ENCODE results near the gene JUNB.

Gene JUNB

DNA sequence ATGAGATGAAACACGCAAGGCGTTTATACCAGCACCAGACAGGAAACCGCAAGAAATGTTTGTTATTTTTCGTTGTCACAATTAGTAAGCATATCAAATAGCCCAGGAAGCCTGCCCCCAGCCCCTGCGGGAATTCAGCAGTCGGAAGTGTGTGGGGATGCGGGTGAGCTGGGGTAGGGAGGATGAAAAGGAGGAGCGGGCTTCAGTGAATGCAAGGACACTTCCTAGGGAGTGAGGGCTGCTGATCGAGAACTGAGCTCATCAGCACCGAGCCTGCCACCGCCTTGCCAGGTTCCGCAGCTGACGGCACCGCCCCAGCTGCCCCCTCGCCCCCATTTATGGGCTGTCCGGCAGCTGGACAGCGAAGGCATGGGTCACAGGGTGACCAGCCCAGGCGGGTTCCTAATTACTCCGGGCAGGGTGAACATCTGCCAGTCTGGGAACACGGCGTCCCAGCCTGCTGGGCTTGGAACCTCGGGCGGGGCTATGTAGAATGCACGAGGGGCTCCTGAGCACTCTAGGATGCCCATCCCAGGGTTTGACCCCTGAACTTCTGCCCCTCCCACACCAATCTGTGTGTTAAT is 41.3 kb upstream of the JUNB start:
- TF ChIP-seq, protein P1, sequence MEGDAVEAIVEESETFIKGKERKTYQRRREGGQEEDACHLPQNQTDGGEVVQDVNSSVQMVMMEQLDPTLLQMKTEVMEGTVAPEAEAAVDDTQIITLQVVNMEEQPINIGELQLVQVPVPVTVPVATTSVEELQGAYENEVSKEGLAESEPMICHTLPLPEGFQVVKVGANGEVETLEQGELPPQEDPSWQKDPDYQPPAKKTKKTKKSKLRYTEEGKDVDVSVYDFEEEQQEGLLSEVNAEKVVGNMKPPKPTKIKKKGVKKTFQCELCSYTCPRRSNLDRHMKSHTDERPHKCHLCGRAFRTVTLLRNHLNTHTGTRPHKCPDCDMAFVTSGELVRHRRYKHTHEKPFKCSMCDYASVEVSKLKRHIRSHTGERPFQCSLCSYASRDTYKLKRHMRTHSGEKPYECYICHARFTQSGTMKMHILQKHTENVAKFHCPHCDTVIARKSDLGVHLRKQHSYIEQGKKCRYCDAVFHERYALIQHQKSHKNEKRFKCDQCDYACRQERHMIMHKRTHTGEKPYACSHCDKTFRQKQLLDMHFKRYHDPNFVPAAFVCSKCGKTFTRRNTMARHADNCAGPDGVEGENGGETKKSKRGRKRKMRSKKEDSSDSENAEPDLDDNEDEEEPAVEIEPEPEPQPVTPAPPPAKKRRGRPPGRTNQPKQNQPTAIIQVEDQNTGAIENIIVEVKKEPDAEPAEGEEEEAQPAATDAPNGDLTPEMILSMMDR (conservative IDR thresholded peaks at IDR 0.05; ENCODE audit: low read length): no peak
- no peak for TF ChIP-seq EZH2phosphoT487 (IDR thresholded peaks at IDR 0.05; ENCODE audit: borderline replicate concordance)
- Histone ChIP-seq H3K9me3 (ENCODE audit: insufficient read depth, low read depth, low read length) (peaks cover 3% of the 10 kb centered on the region; the same call in 1 of the 2 replicates), H2AFZ (ENCODE audit: low read length) (no peak overlapping the region), H3K4me3 (ENCODE audit: low read length, poor library complexity, severe bottlenecking) (no peak overlapping the region), H3K79me2 (ENCODE audit: insufficient read depth, low read length) (no peaks in the 10 kb centered on the region), H3F3A (ENCODE audit: low read depth) (no peaks in the 10 kb centered on the region), H3K9ac (ENCODE audit: low read depth, low read length, poor library complexity, severe bottlenecking) (no peak overlapping the region), H3K36me3 (ENCODE audit: insufficient read depth, low read length) (peaks cover 6% of the 10 kb centered on the region; the same call in 1 of the 2 replicates), H3K4me2 (ENCODE audit: low read depth, low read length, poor library complexity, severe bottlenecking) (no peak overlapping the region), H3K9me2 (replicated peaks; ENCODE audit: low read depth, low read length) (no peaks in the 10 kb centered on the region), H3K27me3 (ENCODE audit: insufficient read depth, low read length, poor library complexity, severe bottlenecking) (no peaks in the 10 kb centered on the region), H3K4me1 (ENCODE audit: insufficient read depth, low read length, poor library complexity, severe bottlenecking) (no peaks in the 10 kb centered on the region), H4K20me1 (ENCODE audit: insufficient read depth, low read length, poor library complexity, severe bottlenecking) (no peaks in the 10 kb centered on the region)

DNA sequence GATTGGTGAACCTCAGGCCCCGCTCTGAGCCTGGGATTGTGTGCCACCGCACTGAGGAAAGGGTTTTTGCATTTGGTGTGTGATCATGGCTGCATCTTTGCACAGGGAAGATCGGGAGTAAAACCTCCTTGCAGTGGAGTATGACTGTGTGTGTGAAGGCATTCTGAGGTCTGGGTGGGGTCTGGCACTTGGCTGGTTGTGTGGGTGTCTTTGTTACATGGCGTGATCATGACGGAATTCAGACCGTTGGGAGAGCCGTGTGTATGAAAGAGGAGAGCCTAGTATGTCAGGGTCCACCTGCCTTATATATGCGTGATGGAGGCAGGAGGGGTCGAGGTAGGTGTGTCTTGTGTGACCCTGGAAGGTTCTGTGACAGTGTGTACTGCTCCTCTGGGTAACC is 40.4 kb upstream of the JUNB start:
- Histone ChIP-seq H3K9me2 (replicated peaks; ENCODE audit: low read depth, low read length) (no peaks in the 10 kb centered on the region), H2AFZ (ENCODE audit: low read length) (no peak overlapping the region), H4K20me1 (ENCODE audit: insufficient read depth, low read length, poor library complexity, severe bottlenecking) (no peaks in the 10 kb centered on the region), H3K4me2 (ENCODE audit: low read depth, low read length, poor library complexity, severe bottlenecking) (no peak overlapping the region), H3F3A (ENCODE audit: low read depth) (no peaks in the 10 kb centered on the region), H3K9ac (ENCODE audit: low read depth, low read length, poor library complexity, severe bottlenecking) (no peak overlapping the region), H3K79me2 (ENCODE audit: insufficient read depth, low read length) (no peaks in the 10 kb centered on the region), H3K27me3 (ENCODE audit: insufficient read depth, low read length, poor library complexity, severe bottlenecking) (no peaks in the 10 kb centered on the region), H3K4me3 (ENCODE audit: low read length, poor library complexity, severe bottlenecking) (no peak overlapping the region), H3K4me1 (ENCODE audit: insufficient read depth, low read length, poor library complexity, severe bottlenecking) (no peaks in the 10 kb centered on the region), H3K36me3 (ENCODE audit: insufficient read depth, low read length) (peaks cover 6% of the 10 kb centered on the region; the same call in 1 of the 2 replicates), H3K9me3 (ENCODE audit: insufficient read depth, low read depth, low read length) (peaks cover 3% of the 10 kb centered on the region; the same call in 1 of the 2 replicates)
- TF ChIP-seq EZH2phosphoT487 (IDR thresholded peaks at IDR 0.05; ENCODE audit: borderline replicate concordance): no peak
- TF ChIP-seq, protein P1 (conservative IDR thresholded peaks at IDR 0.05; ENCODE audit: low read length): no peak

DNA sequence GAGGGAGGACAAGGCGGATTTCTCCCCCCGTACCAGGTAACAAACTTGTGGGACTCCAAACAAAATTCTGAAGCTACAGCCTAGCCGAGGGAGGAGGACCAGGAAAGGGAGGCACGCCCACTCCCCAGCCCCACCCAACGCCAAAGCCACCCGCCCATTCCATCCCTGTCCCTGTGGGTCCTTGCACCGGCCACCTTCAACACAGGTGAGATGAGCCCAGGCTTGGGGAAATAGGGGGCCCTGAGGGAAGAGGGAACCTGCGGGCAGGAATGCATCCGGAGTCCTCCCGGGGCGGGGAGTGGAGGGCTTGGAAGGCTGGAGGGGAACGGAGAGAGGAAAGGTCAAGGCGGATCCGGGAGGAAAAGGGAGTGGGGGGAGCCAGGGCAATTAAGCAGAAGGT is 39.7 kb upstream of the JUNB start, which contains the start of gene BEST2:
TSS of gene BEST2 (plus strand) at position 157 of the 400 bp plus-strand sequence. CDS start 802 bp downstream, outside the sequence.
- no peaks in the 10 kb centered on the region for H3K4me1 ChIP-seq (ENCODE audit: insufficient read depth, low read length, poor library complexity, severe bottlenecking)
- no peak for TF ChIP-seq EZH2phosphoT487 (IDR thresholded peaks at IDR 0.05; ENCODE audit: borderline replicate concordance)
- TF ChIP-seq, protein P1 (conservative IDR thresholded peaks at IDR 0.05; ENCODE audit: low read length): no peak
- peaks cover 3% of the 10 kb centered on the region; the same call in 1 of the 2 replicates for H3K9me3 ChIP-seq (ENCODE audit: insufficient read depth, low read depth, low read length)
- H3K9me2 ChIP-seq (replicated peaks; ENCODE audit: low read depth, low read length): no peaks in the 10 kb centered on the region
- no peak within 1 kb of the TSS for H3K9ac ChIP-seq (ENCODE audit: low read depth, low read length, poor library complexity, severe bottlenecking)
- no peak within 1 kb of the TSS for H2AFZ ChIP-seq (ENCODE audit: low read length)
- H3F3A ChIP-seq (ENCODE audit: low read depth): no peaks in the 10 kb centered on the region
- H4K20me1 ChIP-seq (ENCODE audit: insufficient read depth, low read length, poor library complexity, severe bottlenecking): no peaks in the 10 kb centered on the region
- H3K27me3 ChIP-seq (ENCODE audit: insufficient read depth, low read length, poor library complexity, severe bottlenecking): no peaks in the 10 kb centered on the region
- no peaks in the 10 kb centered on the region for H3K79me2 ChIP-seq (ENCODE audit: insufficient read depth, low read length)
- no peak within 1 kb of the TSS for H3K4me3 ChIP-seq (ENCODE audit: low read length, poor library complexity, severe bottlenecking)
- H3K36me3 ChIP-seq (ENCODE audit: insufficient read depth, low read length): peaks cover 6% of the 10 kb centered on the region; the same call in 1 of the 2 replicates
- H3K4me2 ChIP-seq (ENCODE audit: low read depth, low read length, poor library complexity, severe bottlenecking): no peak within 1 kb of the TSS
